Sigmoid colon (tissue), 4 donors: ENCODE data around the gene TLL2.

Source experiments
- POLR2A ChIP-seq, 2 donors: fragments of 450-650 bp; IDR thresholded peaks; one replicate each; pipeline ENCODE4 v1.6.1; 2016; ENCODE audit warnings: antibody characterized with exemption in 2 of 2, mild to moderate bottlenecking in 2 of 2, moderate library complexity in 2 of 2
- POLR2AphosphoS5 ChIP-seq, 4 donors: sonication (generic); formaldehyde crosslinking; IDR thresholded peaks; one replicate each; pipeline ENCODE4 v1.6.1; 2017; ENCODE audit warnings: antibody characterized with exemption in 4 of 4

DNA sequence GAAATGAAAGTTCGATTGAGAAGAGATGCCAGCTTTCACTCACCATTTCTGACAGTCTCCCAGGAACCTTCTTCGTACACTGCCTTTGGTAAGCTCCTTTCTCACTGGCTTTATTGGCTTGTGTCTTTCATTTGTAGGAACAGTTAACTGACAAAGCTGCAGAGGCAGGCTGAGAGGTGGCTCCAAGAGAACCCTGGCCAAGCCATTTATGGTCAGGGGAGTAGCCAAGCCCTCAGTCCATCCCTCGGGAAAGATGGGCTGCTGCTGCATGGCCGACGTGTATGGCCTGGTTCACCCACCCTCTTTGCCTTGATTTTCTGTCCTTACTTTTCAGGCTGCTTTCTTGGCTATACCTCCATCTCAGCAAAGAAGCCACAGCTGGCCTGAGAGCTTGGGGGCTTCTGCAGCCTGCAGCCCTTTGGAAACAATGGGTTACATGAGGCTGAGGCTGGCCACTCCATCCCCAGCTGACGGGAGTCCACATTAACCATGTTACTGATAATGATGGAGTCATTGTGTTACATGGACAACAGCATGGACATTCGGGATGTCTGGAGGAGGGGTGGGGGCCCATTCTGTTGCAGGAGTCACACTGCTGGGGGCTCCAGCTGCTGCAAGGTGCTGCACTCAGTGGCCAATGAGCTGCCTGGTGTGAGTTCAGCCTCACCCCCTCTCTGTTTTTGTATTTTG, 154.7 kb downstream of the TLL2 start, which contains the start of gene OPALIN:
- TF ChIP-seq POLR2A (IDR thresholded peaks at IDR 0.05) (no peak), POLR2AphosphoS5 (IDR thresholded peaks at IDR 0.05) (no peak)
